A673 (cell line): ENCODE data around the gene PDE9A.

Experiments used
- CTCF ChIP-seq: fragments of 300-800, 200-600 bp; sonication (generic); conservative IDR thresholded peaks from 2 replicates; pipeline ENCODE4 v1.5.1; 2017; ENCODE audit warnings: low read depth, mild to moderate bottlenecking, antibody characterized with exemption, low read length, moderate library complexity, mixed read lengths
- EZH2 ChIP-seq: fragments of 200-600 bp; sonication (generic); IDR thresholded peaks from 2 replicates; pipeline ENCODE4 v1.6.1; 2017; ENCODE audit warnings: borderline replicate concordance, low read depth, mild to moderate bottlenecking, mixed read lengths, antibody characterized with exemption, low read length; ENCODE audit not compliant: poor library complexity, severe bottlenecking

- TF ChIP-seq CTCF (no peak), EZH2 (no peak)
Measured at GRCh38 chr21:42794551-42794950, 141.1 kb downstream of the PDE9A start.
